Spinal cord (tissue), 10 donors: ENCODE results near the gene CEBPG. TPM values are rescaled to one million over a fixed set of nuclear protein-coding genes. Genes with fewer than 3 reads are reported as not detected.

ENCODE experiments used
- DNase-seq, 6 donors: peaks; one replicate each; pipeline versions ENCODE4 v3.0.0 to v3.0.0-alpha.2; 2013 to 2015; ENCODE audit warnings: low spot score in 6 of 6, low read depth in 4 of 6
- H3K27ac ChIP-seq: one replicate; pipeline ENCODE4 v1.5.1; 2013; ENCODE audit warnings: low read depth, low read length, control low read depth
- H3K27me3 ChIP-seq: one replicate; pipeline ENCODE4 v1.6.1; 2013; ENCODE audit warnings: low read length; ENCODE audit not compliant: control insufficient read depth, insufficient read depth
- H3K36me3 ChIP-seq: one replicate; pipeline ENCODE4 v1.6.1; 2013; ENCODE audit warnings: low read length; ENCODE audit not compliant: control insufficient read depth, insufficient read depth
- H3K4me1 ChIP-seq: one replicate; pipeline ENCODE4 v1.6.1; 2013; ENCODE audit warnings: low read length; ENCODE audit not compliant: control insufficient read depth, insufficient read depth
- H3K4me3 ChIP-seq: one replicate; pipeline ENCODE4 v1.5.1; 2013; ENCODE audit warnings: low read depth, low read length, control low read depth
- H3K9me3 ChIP-seq: one replicate; pipeline ENCODE4 v1.6.1; 2013; ENCODE audit warnings: low read length; ENCODE audit not compliant: control insufficient read depth, insufficient read depth
- WGBS: methylation state at CpG from one replicate; pipeline ENCODE4 v1.1.5; 2013; ENCODE audit warnings: missing lambda C conversion rate; ENCODE audit not compliant: insufficient coverage; 5-methylcytosine and 5-hydroxymethylcytosine counted together
- polyA plus RNA-seq, 2 donors: library from polyadenylated mRNA; unstranded; fragments of 120-200 nt; gene quantifications; one replicate each; pipeline ENCODE4 v1.2.1, GENCODE V29; 2013; ENCODE audit not compliant: insufficient read length in 2 of 2
- total RNA-seq, 2 donors: library from RNA; depleted of rRNA in 1 of 2; stranded (reverse); fragments of 120-200 nt in 1 of 2; fragments of >200 nt in 1 of 2; gene quantifications; one replicate each; pipeline versions ENCODE4 v1.2.3 to v1.2.4, GENCODE V29; 2013 to 2014
- donor health status: healthy.

CEBPG gene
- total and polyA plus RNA-seq, 4 donors = 19.2 to 36.3 (median 28.4) TPM

GRCh38 chr19:33386361-33386858 lies 12.9 kb downstream of the CEBPG start:
- DNase-seq = no peak
- 79% methylated on average over 15 of the region's 15 CpGs for WGBS
- no peaks in the 10 kb centered on the region for H3K27me3 ChIP-seq
- no peaks in the 10 kb centered on the region for H3K9me3 ChIP-seq
- H3K4me1 ChIP-seq = peaks cover 49% of the 10 kb centered on the region
- H3K27ac ChIP-seq = no peak overlapping the region
- peaks cover 53% of the 10 kb centered on the region for H3K36me3 ChIP-seq
- no peak overlapping the region for H3K4me3 ChIP-seq

GRCh38 chr19:33387351-33388230 lies 14.1 kb downstream of the CEBPG start:
- no peak for DNase-seq
- H3K27me3 ChIP-seq = no peaks in the 10 kb centered on the region
- peaks cover 61% of the 10 kb centered on the region for H3K4me1 ChIP-seq
- 96% methylated on average over 35 of the region's 39 CpGs for WGBS
- H3K9me3 ChIP-seq = no peaks in the 10 kb centered on the region
- H3K4me3 ChIP-seq = no peak overlapping the region
- no peak overlapping the region for H3K27ac ChIP-seq
- peaks cover 61% of the 10 kb centered on the region for H3K36me3 ChIP-seq

- DNase-seq = no peak
- Histone ChIP-seq H3K9me3 (no peaks in the 10 kb centered on the region), H3K4me1 (peaks cover 66% of the 10 kb centered on the region), H3K27me3 (no peaks in the 10 kb centered on the region), H3K36me3 (peaks cover 63% of the 10 kb centered on the region), H3K4me3 (no peak overlapping the region), H3K27ac (no peak overlapping the region)
- WGBS = 80% methylated on average over 13 of the region's 13 CpGs
Measured at GRCh38 chr19:33388231-33388724, 14.8 kb downstream of the CEBPG start.

- Histone ChIP-seq H3K4me3 (no peak overlapping the region), H3K4me1 (peaks cover 71% of the 10 kb centered on the region), H3K36me3 (peaks cover 66% of the 10 kb centered on the region), H3K9me3 (no peaks in the 10 kb centered on the region), H3K27ac (no peak overlapping the region), H3K27me3 (no peaks in the 10 kb centered on the region)
- DNase-seq = no peak
- WGBS = 84% methylated on average over 28 of the region's 28 CpGs
Measured at GRCh38 chr19:33388725-33389420, 15.4 kb downstream of the CEBPG start.

- 69% methylated on average over 18 of the region's 22 CpGs for WGBS
- Histone ChIP-seq H3K9me3 (no peaks in the 10 kb centered on the region), H3K4me3 (no peak overlapping the region), H3K4me1 (peaks cover 78% of the 10 kb centered on the region), H3K27ac (peak overlapping the region; percentile 2), H3K36me3 (peaks cover 71% of the 10 kb centered on the region), H3K27me3 (no peaks in the 10 kb centered on the region)
- DNase-seq = no peak
Measured at GRCh38 chr19:33389421-33390100, 16.1 kb downstream of the CEBPG start.

- Histone ChIP-seq H3K4me3 (no peak overlapping the region), H3K4me1 (peaks cover 86% of the 10 kb centered on the region), H3K27ac (no peak overlapping the region), H3K9me3 (no peaks in the 10 kb centered on the region), H3K36me3 (peaks cover 73% of the 10 kb centered on the region), H3K27me3 (no peaks in the 10 kb centered on the region)
- 37% methylated on average over 13 of the region's 19 CpGs for WGBS
- peak in 2 of 6 donors; percentile 74 to 76 for DNase-seq
Measured at GRCh38 chr19:33390101-33390907, 16.8 kb downstream of the CEBPG start.

GRCh38 chr19:33390908-33391630 lies 17.6 kb downstream of the CEBPG start:
- Histone ChIP-seq H3K27ac (no peak overlapping the region), H3K36me3 (peaks cover 78% of the 10 kb centered on the region), H3K9me3 (no peaks in the 10 kb centered on the region), H3K4me1 (peaks cover 90% of the 10 kb centered on the region), H3K4me3 (no peak overlapping the region), H3K27me3 (no peaks in the 10 kb centered on the region)
- DNase-seq = no peak
- WGBS = 90% methylated on average over 24 of the region's 24 CpGs

- Histone ChIP-seq H3K36me3 (peaks cover 76% of the 10 kb centered on the region), H3K27ac (no peak overlapping the region), H3K27me3 (no peaks in the 10 kb centered on the region), H3K4me1 (peaks cover 91% of the 10 kb centered on the region), H3K9me3 (no peaks in the 10 kb centered on the region), H3K4me3 (no peak overlapping the region)
- WGBS = 80% methylated on average over 12 of the region's 12 CpGs
- DNase-seq = no peak
Measured at GRCh38 chr19:33391631-33392249, 18.2 kb downstream of the CEBPG start.
